Measurements from ENCODE around the gene LRRC34. TPM values are rescaled to one million over a fixed set of nuclear protein-coding genes. Genes with fewer than 3 reads are reported as not detected.

LRRC34 gene
- total and polyA plus RNA-seq, 2 donors (not counting 1 experiment from before 2014, with no cell fraction given): 3.5 to 11.8 TPM

- no peak overlapping the region for H3K27ac ChIP-seq (ENCODE audit: low read length in 2 of 2)
- no peak overlapping the region for H2AFZ ChIP-seq (ENCODE audit: insufficient read depth, low read depth, low read length, poor library complexity, severe bottlenecking)
- intact Hi-C loops (cut with micrococcal nuclease): no loop called here
- no peaks in the 10 kb centered on the region for H3K9me3 Mint-ChIP-seq (ENCODE audit: insufficient read depth)
- no peak for DNase-seq
- no peak overlapping the region for H3K4me3 ChIP-seq (ENCODE audit: control extremely low read depth in 1 of 5, extremely low read depth in 1 of 5, insufficient read depth in 1 of 5, low read depth in 2 of 5, low read length in 4 of 5)
- ChIA-PET CTCF (no interaction called here), POLR2A (no interaction called here)
- peaks cover 4 to 33% of the 10 kb centered on the region in 2 experiments for H3K36me3 ChIP-seq (replicated peaks in 1 of 2; ENCODE audit: control extremely low read depth in 1 of 2, control insufficient read depth in 1 of 2, extremely low read depth in 1 of 2, insufficient read depth in 2 of 2, low read length in 1 of 2)
- H3K79me2 ChIP-seq (ENCODE audit: control insufficient read depth, insufficient read depth, low read length): no peaks in the 10 kb centered on the region
- WGBS (ENCODE audit: insufficient coverage): no CpG with 5 or more reads among the region's 4 CpGs
- H3K27me3 ChIP-seq (replicated peaks in 1 of 4; ENCODE audit: control extremely low read depth in 1 of 4, control insufficient read depth in 3 of 4, insufficient read depth in 4 of 4, low read length in 3 of 4): no peaks in the 10 kb centered on the region
- H3K4me2 ChIP-seq (replicated peaks; ENCODE audit: low read depth, low read length, poor library complexity, severe bottlenecking): no peak overlapping the region
- no peaks in the 10 kb centered on the region for H4K20me1 ChIP-seq (ENCODE audit: control insufficient read depth, insufficient read depth, low read length, poor library complexity, severe bottlenecking)
- no peak overlapping the region for H3K4me3 Mint-ChIP-seq
- no peak overlapping the region for H3K27ac Mint-ChIP-seq
- H3K9me3 ChIP-seq (ENCODE audit: control extremely low read depth in 1 of 3, control insufficient read depth in 2 of 3, insufficient read depth in 1 of 3, low read length in 2 of 3): no peaks in the 10 kb centered on the region
- H3K27me3 Mint-ChIP-seq: no peaks in the 10 kb centered on the region
- peaks cover 2% of the 10 kb centered on the region for H3K4me1 Mint-ChIP-seq
- no peaks in the 10 kb centered on the region for H3K4me1 ChIP-seq (ENCODE audit: control insufficient read depth in 2 of 2, insufficient read depth in 2 of 2, low read length in 2 of 2)
- H3K9ac ChIP-seq (ENCODE audit: low read length): no peak overlapping the region
- TF ChIP-seq EZH2 (IDR thresholded peaks at IDR 0.05; ENCODE audit: borderline replicate concordance, insufficient read depth, low read depth, low read length, poor library complexity, severe bottlenecking) (no peak), CTCF (IDR thresholded peaks at IDR 0.05) (no peak)
- no peak for ATAC-seq (ENCODE audit: low read depth)
Measured at GRCh38 chr3:169787120-169787519, 25.6 kb downstream of the LRRC34 start.

DNA sequence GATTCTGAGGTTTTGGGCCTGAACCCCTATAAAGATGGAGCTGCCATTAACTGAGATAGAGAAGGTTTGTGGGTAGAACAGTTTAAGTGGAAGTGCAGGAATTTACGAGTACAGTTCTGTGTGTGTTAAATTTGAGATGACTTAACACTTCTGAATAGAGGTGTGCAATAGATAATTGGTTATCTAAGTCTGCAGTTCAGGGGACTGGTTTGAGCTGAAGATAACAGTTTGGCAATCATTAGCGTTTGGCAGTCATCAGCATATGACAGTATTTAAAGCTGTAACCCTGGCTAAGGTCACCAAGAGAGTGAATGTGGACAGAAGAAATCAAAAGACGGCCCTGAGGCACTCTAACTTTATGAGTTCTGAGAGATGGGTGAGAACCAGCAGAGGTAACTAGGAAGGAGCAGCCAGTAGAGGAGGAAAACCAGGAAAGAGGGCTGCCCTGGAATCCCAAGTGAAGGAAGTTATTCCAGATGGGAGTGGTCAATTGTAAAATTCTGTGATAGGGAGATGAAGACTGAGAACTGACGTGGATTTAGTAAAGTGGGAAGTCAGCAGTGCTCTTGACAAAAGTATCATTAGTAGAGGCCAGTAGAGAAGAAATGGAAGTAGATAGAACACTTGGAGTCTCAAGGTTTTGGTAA lies 31.4 kb downstream of the LRRC34 start:
- H3K9me3 ChIP-seq (ENCODE audit: control extremely low read depth in 1 of 3, control insufficient read depth in 2 of 3, insufficient read depth in 1 of 3, low read length in 2 of 3): no peaks in the 10 kb centered on the region
- no peak overlapping the region for H3K9ac ChIP-seq (ENCODE audit: low read length)
- Mint-ChIP-seq H3K27ac (no peak overlapping the region), H3K9me3 (ENCODE audit: insufficient read depth) (no peaks in the 10 kb centered on the region), H3K4me1 (peaks cover 21% of the 10 kb centered on the region), H3K27me3 (no peaks in the 10 kb centered on the region), H3K4me3 (no peak overlapping the region)
- DNase-seq (no peak), ATAC-seq (ENCODE audit: low read depth) (no peak)
- ChIA-PET POLR2A (no interaction called here), CTCF (no interaction called here)
- peaks cover 8% of the 10 kb centered on the region for H4K20me1 ChIP-seq (ENCODE audit: control insufficient read depth, insufficient read depth, low read length, poor library complexity, severe bottlenecking)
- TF ChIP-seq EZH2 (IDR thresholded peaks at IDR 0.05; ENCODE audit: borderline replicate concordance, insufficient read depth, low read depth, low read length, poor library complexity, severe bottlenecking): no peak
- TF ChIP-seq CTCF (IDR thresholded peaks at IDR 0.05): no peak
- no peak overlapping the region for H3K4me3 ChIP-seq (ENCODE audit: control extremely low read depth in 1 of 5, extremely low read depth in 1 of 5, insufficient read depth in 1 of 5, low read depth in 2 of 5, low read length in 4 of 5)
- no peaks in the 10 kb centered on the region for H3K4me1 ChIP-seq (ENCODE audit: control insufficient read depth in 2 of 2, insufficient read depth in 2 of 2, low read length in 2 of 2)
- no peaks in the 10 kb centered on the region for H3K27me3 ChIP-seq (replicated peaks in 1 of 4; ENCODE audit: control extremely low read depth in 1 of 4, control insufficient read depth in 3 of 4, insufficient read depth in 4 of 4, low read length in 3 of 4)
- peaks cover 15 to 76% of the 10 kb centered on the region in 2 experiments for H3K36me3 ChIP-seq (replicated peaks in 1 of 2; ENCODE audit: control extremely low read depth in 1 of 2, control insufficient read depth in 1 of 2, extremely low read depth in 1 of 2, insufficient read depth in 2 of 2, low read length in 1 of 2)
- WGBS (ENCODE audit: insufficient coverage): 98% methylated on average over 4 of the region's 4 CpGs
- H3K4me2 ChIP-seq (replicated peaks; ENCODE audit: low read depth, low read length, poor library complexity, severe bottlenecking): no peak overlapping the region
- H3K27ac ChIP-seq (ENCODE audit: low read length in 2 of 2): no peak overlapping the region
- intact Hi-C loops (cut with micrococcal nuclease): no loop called here
- H2AFZ ChIP-seq (ENCODE audit: insufficient read depth, low read depth, low read length, poor library complexity, severe bottlenecking): no peak overlapping the region
- peaks cover 33% of the 10 kb centered on the region for H3K79me2 ChIP-seq (ENCODE audit: control insufficient read depth, insufficient read depth, low read length)

All from B cell (primary cell).